Amniotic epithelial cell (primary cell): Measurements from ENCODE around the gene SYCE1.
"Not testable (repeated sequence)": the region's sequence is repeated elsewhere in the genome, so short reads cannot be mapped to it uniquely, and the experiment has no call there.

ENCODE experiments used
- DNase-seq: peaks from one replicate; pipeline ENCODE4 v3.0.0-alpha.2; 2010; ENCODE audit warnings: low read depth

Gene SYCE1

DNA sequence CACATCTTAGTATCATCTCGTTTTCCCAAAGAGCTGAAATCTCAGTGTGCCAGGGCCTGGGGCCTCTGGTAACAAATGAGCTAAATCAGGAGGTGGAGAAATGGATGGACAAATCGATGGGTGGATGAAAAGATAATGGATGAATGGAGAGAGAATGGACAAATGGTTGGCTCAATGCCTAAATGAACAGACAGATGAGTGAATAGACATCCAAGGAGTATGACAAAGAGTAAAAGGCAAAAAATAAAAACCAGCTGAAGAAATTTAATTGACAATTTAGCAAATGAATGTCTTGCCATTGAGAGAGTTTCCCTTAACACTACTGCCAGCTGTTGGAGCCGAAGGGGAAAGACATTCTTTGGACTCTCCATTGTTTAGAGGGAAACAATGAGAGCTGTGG is 8.0 kb downstream of the SYCE1 start:
- DNase-seq: no peak

DNA sequence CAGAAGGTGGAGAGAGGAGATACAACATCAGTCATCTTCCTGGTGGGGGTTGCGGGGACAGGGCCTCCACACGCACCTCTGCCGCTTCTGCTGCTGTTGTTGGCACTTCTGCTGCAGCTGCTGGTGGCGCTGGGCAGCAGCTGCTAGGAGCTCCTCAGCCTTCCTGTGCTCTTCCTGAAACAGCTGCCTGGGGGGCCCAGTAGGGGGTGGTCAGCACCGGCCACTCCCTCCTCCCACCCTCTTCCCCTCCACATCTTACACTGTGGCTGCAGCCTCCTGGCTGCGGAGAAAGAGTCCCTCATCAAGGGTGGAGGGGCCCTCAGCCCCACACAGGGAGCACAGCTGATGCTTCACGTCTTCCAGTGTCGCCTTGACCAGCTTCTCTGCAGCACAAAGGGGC is 9.9 kb downstream of the SYCE1 start:
- no peak for DNase-seq

DNA sequence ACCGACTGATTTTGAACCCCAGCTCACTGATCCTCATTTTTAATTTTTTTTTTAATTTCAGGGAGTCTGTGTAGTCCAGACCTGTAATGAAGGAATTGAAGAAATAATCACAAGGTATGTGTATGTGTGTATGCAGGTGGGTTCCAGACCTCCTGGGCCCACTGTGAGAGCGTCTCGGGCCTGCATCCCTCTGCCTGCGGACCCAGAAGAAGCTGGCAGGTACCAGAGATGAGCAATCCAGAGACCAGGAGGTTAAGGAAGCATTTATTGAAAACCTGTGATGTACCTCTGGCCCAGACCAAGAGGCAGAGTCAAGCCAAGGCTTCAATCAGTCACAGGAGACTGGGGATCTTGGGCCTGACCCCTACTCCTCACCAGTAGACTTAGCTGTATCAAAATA is 10.8 kb downstream of the SYCE1 start:
- no peak for DNase-seq

DNA sequence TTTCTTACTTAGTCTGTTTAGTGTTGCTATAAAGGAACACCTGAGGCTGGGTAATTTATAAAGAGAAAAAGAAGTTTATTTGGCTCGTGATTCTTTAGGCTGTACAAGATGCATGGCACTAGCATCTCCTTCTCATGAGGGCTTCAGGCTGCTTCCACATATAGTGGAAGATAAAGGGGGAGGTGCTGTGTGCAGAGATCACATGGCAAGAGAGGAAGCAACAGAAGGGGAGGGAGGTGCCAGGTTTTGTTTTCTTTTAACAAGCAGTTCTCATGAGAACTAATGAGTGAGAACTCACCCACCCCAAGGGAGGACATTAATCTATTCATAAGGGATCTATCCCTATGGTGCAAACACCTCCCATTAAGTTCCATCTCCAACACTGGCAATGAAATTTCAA is 20.9 kb downstream of the SYCE1 start:
- DNase-seq: no peak

DNA sequence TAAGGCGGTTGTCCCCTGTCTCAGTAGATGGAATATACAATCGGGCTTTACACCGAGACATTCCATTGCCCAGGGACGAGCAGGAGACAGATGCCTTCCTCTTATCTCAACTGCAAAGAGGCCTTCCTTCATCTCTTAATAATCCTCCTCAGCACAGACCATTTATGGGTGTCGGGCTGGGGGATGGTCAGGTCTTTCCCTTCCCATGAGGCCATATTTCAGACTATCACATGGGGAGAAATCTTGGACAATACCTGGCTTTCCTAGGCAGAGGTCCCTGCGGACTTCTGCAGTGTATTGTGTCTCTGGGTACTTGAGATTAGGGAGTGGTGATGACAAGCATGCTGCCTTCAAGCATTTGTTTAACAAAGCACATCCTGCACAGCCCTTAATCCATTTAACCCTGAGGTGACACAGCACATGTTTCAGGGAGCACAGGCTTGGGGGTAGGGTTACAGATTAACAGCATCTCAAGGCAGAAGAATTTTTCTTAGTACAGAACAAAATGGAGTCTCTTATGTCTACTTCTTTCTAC is 23.9 kb downstream of the SYCE1 start:
- not testable (repeated sequence) for DNase-seq

DNA sequence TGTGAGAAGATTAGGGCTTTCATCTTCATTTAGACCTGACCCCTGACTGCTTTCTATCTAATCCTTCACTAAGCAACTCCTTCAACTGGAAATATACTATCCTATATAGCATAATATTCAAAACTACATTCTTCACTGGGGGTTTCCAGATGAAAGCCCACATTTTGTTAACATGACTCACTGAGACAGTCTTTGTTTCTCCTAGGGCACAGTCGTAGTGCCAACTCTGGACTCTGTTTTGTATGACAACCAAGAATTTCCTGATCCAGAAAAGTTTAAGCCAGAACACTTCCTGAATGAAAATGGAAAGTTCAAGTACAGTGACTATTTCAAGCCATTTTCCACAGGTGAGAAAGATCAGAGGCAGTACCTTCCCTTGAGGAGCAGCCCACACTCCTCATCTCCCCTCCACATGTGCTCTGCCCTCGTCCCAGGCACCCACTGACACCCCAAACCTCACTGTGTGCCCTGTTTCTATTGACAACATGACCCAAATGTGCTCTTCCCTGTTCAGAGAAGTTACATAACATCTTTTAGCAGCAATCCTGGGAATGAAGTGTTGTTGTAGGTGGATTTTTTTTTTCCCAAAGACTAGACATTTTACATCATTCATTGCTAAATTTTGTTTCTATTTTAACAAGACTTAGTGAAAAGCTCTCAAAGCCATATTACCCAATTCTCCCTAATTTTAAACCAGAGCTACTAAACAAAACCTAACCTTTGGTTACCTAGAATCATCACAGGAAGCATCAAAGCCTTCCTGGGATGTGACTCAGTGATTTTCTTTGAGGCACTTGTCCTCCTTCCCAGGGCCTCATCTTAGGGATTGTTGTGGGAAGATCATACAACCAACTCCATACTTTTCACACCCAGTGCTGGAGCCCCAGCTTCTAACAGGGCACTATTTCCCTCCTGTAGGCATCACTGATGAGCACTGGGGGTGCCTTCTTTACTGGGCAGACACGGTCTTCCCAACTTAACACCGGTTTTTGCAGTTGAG is 27.5 kb downstream of the SYCE1 start:
- no peak for DNase-seq

DNA sequence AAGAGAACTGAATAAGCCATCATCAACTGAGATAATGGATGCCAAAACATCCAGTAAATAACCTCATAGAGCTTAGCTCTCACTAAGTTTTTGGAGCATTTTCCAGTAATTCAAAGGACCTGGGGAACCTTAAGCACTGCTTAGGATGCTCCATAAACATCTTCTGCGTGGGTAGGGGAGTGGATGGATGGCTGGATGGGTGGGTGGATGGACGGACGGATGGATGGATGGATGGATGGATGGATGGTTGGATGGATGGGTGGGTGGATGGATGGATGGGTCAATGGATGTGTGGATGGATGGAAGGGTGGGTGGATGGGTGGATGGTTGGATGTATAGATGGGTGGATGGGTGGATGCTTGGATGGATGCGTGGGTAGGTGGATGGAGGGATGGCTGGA is 29.2 kb downstream of the SYCE1 start:
- no peak for DNase-seq

DNA sequence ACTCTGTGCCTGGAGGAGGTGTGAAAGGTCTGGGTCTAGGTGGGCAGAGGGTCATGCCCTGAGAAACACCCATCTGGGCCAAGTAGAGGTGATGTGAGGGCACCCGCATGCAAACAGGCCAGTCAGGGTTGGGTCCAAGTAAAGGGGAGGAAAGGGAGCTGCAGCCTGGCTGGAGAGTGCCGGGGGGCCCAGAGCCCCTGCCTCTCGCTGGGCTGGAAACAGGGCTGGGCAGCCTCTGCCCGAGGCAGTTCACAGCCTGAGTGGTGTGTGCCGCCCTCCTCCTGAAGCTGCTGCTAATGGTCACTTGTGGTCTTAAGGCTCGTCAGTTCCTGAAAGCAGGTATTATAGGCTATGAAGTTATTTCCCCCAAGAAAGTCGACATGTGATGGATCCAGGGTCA is 31.0 kb downstream of the SYCE1 start:
- DNase-seq: no peak

DNA sequence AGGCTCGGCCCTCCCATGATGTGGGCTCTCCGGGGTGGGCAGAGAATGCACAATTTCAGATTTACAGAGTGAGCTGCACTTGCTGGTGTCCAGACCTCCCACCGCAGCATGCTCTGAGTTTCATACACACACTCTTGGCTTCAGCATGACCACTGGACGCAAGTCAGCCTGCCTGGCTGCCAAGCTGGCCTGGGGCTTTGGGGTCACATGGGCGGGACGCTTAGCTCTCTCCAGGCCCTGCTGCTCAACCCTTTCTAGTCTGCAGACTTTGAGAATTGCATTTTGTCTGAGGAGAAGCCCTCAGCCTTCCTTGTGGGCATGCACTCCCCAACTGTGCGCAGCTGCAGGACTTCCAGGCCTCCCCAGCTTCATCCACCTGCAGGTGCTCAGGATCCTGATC is 32.5 kb downstream of the SYCE1 start:
- DNase-seq: no peak

DNA sequence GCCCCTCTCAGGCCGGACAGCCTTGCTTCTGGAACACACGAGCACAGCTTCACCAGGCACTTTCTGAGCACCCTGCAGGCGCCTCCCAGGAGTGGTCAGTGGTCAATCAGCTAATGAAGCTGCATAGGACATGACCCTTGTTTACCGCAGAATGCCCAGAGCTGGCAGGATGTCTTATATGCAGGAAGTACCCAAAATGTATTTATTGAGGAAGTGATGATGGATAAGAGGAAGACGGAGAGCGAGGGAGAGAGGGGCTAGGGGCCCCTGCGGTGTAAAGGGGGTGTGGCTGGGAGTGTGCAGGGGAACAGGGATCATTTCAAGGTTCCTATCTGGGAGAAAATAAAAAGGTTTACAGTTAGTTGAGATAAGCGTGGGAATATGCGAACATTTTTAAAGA is 34.9 kb downstream of the SYCE1 start:
- no peak for DNase-seq

DNA sequence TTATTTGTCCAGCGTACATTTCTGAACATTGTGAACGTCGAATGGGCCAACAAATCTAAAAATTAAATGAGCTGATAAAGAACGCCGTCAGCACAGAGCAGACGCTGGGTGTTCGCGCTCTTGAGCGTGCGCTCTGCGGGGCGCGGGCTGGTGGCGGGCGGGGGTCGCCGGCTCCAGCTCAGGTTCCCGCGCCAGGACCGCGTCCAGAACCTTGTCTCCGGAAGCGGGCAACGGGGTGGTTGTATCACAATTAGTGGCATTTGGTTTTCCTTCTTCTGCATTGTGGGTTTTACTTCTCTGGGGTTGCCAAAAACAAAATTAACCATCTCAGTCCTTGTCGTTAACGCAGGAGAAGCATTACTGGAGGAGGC is 35.8 kb downstream of the SYCE1 start:
- DNase-seq: no peak

DNA sequence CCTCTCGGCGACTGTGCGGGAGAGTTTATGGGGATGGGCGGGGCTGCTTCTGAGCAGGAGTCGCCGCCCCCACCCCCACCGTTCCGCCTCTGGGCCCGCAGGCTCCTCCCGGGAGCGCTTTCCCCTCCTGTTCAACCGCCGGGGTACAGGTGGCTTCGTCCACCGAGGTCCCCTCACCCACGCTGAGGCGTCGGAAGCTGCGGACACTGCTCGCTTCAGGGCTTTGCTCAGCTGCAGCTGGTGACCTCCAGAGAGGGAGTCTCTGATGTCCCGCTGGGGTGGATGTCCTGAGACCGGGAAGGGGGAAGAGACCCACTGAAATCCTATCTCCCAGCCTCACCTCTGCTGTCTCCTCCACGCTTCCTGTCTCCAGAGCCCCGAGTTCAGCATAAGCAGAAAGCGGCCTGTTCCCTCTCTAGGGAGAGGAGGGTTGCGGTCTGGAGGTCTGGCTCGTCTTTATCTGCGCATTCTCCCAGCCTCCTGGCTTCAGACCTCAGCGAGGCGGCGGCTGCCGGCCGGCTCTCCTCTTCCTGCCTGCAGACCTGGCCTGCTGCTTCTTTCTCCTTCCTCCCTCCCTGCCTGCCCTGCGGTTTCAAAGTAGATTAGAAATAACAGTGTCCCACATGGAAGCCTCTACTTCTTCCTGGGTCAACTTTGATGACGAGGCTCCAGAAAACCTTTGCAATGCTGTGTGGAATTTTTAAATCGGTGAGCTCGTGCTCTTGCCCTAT is 36.4 kb downstream of the SYCE1 start:
- DNase-seq: no peak

DNA sequence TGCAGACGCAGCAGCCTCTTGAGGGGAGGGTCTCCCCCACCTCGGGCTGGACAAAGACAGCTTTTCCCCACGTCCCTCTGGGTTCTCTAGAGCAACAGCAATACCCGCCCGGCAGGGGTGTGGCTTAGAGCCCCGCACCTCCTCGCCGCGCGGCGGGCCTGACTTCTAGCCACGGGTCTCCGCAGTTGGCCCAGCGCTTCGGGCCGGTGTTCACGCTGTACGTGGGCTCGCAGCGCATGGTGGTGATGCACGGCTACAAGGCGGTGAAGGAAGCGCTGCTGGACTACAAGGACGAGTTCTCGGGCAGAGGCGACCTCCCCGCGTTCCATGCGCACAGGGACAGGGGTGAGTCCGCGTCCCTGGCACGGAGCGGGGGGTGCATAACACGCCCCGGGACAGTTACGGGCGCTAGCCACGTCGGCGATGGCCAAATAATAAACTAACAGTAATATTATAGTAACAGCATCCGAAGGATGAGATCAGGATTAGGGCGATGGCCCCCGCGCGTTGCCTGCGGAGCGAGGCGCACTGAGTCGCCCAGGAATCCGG is 37.0 kb downstream of the SYCE1 start:
- DNase-seq: no peak

DNA sequence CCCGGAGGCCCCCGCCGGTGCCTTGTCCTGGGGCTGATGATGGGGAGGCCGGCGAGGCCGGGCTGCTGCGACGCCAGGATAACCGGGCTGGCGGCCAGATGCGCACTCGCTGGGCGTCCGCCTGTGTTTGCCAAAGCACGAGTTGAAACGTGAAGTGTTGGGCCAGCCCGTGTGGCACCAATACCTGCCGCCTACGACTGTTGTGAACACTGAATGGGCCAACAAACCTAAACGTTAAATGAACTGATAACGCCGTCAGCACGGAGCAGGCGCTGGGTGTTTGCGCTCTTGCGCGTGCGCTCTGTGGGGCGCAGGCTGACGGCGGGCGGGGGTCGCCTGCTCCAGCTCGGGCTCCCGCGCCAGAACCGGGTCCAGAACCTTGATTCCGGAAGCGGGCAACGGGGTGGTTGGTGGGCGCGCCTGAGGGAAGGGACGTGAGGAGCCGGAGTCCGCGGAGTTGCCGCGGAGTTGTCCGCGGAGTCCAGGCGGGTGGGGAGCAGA is 37.6 kb downstream of the SYCE1 start:
- DNase-seq: no peak

DNA sequence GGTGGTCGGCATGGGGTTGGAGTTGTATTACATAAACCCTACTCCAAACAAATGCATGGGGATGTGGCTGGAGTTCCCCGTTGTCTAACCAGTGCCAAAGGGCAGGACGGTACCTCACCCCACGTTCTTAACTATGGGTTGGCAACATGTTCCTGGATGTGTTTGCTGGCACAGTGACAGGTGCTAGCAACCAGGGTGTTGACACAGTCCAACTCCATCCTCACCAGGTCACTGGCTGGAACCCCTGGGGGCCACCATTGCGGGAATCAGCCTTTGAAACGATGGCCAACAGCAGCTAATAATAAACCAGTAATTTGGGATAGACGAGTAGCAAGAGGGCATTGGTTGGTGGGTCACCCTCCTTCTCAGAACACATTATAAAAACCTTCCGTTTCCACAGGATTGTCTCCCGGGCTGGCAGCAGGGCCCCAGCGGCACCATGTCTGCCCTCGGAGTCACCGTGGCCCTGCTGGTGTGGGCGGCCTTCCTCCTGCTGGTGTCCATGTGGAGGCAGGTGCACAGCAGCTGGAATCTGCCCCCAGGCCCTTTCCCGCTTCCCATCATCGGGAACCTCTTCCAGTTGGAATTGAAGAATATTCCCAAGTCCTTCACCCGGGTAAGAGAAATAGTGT is 38.3 kb downstream of the SYCE1 start, which contains the start of gene CYP2E1:
Gene CYP2E1, plus strand, starts transcription at position 407 of the 632 bp plus-strand sequence. Its CDS starts 33 bp downstream, at position 440.
- DNase-seq: no peak

DNA sequence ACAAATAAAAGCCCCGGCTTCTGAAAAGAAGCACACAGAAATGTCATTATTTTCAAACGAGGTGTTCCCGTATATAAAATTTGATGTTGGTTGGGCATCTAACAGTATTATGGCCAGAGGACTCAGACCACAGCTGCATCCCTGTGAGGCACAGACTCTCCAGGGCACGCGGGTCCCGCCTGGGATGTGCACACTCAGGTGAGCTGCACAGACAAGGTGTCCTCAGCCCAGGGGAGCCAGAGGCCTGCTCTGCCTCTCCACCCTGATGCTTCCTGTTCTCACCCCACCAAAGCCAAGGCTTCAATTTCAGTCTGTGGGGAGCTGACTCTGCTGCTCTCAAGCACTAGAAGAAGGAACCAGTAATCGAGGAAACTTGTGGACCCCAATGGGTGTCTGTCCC is 39.9 kb downstream of the SYCE1 start:
- DNase-seq: no peak

DNA sequence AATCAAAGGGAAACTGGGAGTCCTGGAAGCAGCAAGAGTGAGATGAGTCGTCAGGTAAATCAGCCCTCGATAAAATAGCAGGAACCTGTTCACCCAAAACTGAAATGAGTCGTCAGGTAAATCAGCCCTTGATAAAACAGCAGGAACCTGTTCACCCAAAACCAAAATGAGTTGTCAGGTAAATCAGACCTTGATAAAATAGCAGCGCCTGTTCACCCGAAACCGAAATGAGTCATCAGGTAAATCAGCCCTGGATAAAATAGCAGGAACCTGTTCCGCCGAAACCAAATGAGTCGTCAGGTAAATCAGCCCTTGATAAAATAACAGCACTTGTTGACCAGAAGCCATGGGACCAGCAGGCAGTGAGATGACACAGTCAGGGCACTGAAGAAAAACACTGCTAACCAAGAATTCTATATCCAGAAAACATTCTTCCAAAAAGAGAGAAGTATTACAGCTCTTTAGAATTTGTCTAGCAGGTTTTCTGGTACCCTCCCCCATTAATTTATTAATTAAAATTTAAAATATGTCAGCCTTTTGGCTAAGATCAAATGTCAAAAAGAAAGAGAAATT is 41.7 kb downstream of the SYCE1 start:
- no peak for DNase-seq

DNA sequence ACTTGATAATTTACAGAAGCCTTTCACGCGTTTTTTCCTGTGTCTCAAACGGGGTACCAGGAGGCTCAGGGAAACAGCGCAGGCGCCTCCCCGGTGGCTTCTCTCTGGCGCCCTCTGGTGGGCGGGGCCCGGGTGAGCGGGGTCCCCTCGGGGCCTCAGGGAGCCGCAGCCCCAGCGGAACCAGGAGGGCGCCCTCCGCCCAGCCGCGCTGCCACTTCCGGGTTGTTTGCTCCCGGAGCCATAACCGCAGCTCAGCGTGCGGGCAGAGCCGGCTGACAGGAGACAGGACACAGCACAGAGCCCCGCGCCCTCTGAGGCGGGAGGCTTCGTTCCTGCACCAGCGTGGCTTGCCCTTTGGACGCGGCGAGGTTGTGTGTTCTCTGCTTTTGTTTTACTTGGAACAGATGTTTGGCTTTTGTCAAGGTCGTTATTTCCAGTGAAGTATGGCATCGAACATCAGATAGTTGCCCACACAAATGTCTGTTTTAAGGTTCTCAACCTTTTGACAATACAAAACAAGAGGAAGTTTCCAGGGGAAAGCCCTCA is 45.1 kb downstream of the SYCE1 start:
- peak; percentile 21 for DNase-seq

DNA sequence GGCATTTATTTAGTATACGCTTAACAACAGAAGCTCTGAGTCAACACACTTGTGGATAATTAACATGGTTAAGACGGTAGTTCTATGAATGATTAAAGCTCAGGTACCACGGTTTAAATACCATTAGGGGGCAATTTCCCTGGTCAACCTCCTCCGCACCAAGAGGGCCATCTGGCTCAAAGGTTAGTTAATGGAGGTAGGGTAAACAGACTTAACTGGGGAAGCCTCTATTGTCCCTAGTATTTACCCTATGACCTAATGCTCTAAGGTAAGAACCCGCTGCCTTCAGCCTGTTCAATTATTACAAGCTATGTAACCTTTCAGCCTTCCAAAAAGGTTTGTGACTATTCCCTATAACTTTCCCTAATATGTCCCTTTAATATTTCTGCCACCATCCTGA is 46.9 kb downstream of the SYCE1 start:
- not testable (repeated sequence) for DNase-seq

DNA sequence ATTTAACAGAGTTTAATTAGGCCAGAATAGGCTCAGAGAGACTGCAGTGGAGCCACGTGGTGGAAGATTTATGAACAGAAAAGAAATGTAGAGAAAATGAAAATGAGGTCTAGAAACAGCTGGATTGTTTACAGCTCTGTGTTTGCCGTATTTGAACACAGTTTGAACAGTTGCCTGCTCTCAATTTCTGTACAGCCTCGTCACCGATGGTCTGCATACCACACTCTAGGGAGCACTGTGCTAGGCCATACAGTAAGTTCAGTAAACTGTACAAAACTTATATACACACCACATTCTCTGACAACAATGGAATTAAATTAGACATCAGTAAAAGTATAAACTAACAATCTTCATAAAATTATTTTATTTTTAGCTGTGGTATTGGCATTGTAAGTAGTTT is 49.3 kb downstream of the SYCE1 start:
- DNase-seq: no peak

DNA sequence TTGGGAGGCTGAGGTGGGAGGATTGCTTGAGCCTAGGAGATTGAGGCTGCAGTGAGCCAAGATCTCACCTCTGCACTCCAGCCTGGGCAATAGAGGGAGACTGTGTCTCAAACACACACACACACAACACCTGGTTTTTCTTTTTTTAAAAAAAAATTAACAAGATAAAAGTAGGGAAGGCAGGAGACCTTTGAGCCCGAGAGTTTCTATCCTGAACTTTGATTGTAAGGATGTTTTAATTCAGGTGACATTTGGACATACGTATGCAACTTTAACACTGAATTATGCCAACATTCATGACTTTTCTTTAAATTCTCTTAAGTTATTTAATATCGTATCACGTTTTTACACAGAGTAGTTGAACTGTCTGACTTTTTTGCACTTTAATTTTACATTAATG is 49.9 kb downstream of the SYCE1 start:
- no peak for DNase-seq
